Measurements from ENCODE around the gene ZNF516. TPM values are rescaled to one million over a fixed set of nuclear protein-coding genes. Genes with fewer than 3 reads are reported as not detected.
"Not testable (repeated sequence)": the region's sequence is repeated elsewhere in the genome, so short reads cannot be mapped to it uniquely, and the experiment has no call there.

ZNF516 gene
- total RNA-seq, 4 donors from 2014 or later: 11.2 to 27.7 (median 16.6) TPM

- TF ChIP-seq, protein P1, sequence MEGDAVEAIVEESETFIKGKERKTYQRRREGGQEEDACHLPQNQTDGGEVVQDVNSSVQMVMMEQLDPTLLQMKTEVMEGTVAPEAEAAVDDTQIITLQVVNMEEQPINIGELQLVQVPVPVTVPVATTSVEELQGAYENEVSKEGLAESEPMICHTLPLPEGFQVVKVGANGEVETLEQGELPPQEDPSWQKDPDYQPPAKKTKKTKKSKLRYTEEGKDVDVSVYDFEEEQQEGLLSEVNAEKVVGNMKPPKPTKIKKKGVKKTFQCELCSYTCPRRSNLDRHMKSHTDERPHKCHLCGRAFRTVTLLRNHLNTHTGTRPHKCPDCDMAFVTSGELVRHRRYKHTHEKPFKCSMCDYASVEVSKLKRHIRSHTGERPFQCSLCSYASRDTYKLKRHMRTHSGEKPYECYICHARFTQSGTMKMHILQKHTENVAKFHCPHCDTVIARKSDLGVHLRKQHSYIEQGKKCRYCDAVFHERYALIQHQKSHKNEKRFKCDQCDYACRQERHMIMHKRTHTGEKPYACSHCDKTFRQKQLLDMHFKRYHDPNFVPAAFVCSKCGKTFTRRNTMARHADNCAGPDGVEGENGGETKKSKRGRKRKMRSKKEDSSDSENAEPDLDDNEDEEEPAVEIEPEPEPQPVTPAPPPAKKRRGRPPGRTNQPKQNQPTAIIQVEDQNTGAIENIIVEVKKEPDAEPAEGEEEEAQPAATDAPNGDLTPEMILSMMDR (IDR thresholded peaks at IDR 0.05): no peak
- DNase-seq (ENCODE audit: low spot score) (no peak), ATAC-seq (ENCODE audit: low FRiP score) (no peak)
Measured at GRCh38 chr18:76479351-76480238, 15.4 kb downstream of the ZNF516 start.

DNA sequence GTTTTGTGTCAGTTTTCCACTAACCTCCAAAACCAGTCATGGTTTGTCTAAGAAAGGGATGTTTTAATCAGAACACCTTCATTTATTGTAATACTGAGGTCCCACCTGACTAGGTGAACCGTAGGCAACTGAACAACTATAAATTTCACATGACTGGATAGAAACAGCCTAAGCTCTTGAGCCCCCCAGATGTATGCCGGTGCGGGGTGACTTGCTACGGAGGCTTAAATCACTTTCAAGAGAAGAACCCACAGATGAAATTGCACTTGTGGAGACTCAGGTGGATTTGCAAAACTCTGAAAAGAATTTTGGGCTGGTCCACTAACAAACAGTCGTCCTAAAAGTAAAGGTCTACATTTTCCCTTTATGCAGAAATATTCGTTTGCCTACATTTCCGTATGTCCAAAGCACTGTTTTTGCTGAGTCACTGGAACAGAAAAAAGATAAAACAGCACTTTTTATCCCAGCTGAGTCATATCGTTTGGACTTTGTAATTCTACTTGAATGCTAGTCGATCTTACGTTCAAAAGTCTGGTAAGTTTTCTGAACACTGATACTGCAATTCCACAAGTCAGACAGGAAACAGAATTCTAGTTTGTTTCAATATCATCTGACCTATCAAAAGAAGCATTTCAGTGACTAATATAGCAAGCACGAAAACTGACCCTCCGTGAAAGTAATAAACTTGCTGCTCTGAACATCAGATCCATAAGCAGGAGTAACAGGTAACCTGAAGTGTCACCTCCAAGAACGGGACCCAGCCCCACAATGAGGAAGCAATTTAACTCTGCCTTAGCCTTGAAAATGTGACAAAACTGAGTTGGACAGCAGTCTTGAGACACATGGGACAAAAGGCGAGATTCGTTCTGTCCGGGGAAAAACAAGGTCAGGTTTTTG is 18.1 kb downstream of the ZNF516 start:
- ATAC-seq (ENCODE audit: low FRiP score) (peak; percentile 86), DNase-seq (ENCODE audit: low spot score) (no peak)
- TF ChIP-seq, protein P1 (IDR thresholded peaks at IDR 0.05): no peak

- TF ChIP-seq, protein P1 (IDR thresholded peaks at IDR 0.05): no peak
- DNase-seq (ENCODE audit: low spot score): no peak
Measured at GRCh38 chr18:76475450-76476194, 19.4 kb downstream of the ZNF516 start.

DNA sequence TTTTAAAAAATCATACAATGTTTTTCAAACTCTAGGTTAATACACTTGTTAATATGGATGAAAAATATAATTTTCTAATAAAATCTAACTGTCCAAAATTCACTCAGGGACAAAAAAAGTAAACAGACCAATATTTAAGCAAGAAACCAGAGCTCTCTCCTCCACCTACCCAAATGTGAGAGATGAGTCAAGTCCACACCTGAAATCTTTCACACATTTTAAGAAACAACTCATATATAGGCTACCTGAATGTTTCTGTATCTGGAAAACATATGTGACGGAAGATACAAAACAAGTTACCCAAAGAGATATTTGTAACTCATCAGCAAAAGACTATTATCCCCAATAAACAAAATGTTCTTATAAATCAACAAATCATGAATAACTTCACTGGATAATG is 20.2 kb downstream of the ZNF516 start:
- TF ChIP-seq, protein P1 (IDR thresholded peaks at IDR 0.05): no peak
- DNase-seq (ENCODE audit: low spot score) (no peak), ATAC-seq (ENCODE audit: low FRiP score) (no peak)

More at GRCh38 chr18:76475450-76476194, 19.4 kb downstream of the ZNF516 start:
- ATAC-seq (ENCODE audit: low FRiP score): no peak

DNA sequence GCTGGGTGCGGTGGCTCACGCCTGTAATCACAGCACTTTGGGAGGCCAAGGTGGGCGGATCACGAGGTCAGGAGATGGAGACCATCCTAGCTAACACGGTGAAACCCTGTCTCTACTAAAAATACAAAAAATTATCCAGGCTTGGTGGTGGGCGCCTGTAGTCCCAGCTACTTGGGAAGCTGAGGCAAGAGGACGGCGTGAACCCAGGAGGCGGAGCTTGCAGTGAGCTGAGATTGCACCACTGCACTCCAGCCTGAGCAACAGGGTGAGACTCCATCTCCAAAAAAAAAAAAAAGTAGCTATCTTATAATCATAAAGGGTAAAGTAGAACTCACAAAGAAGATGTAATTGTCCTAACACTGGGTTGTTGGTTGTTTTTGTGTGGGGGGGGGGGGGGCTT is 21.5 kb downstream of the ZNF516 start:
- not testable (repeated sequence) for ATAC-seq (ENCODE audit: low FRiP score); DNase-seq (ENCODE audit: low spot score)

GRCh38 chr18:76472829-76473228 is 22.2 kb downstream of the ZNF516 start:
- DNase-seq (ENCODE audit: low spot score) (no peak), ATAC-seq (ENCODE audit: low FRiP score) (no peak)
- TF ChIP-seq, protein P1 (IDR thresholded peaks at IDR 0.05): no peak

DNA sequence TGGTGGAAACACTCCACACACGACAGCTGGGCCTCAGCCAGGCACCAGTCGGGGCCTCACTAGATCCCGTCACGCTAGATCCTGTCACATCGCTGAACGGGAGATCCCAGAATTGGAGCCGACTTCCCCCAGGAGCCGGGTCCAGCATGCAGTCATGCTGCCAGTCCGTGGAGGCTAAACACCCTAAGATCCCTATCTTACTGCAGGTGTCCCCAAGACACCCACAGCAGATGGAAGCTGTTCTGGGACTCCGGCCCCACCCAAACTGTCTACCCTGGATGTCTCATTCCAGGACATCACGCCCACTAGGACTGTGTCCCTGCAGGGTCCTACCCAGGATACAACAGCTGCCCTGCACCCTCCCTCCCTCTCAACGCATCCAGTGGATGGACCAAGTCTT is 23.4 kb downstream of the ZNF516 start:
- no peak for ATAC-seq (ENCODE audit: low FRiP score)
- no peak for DNase-seq (ENCODE audit: low spot score)
- TF ChIP-seq, protein P1 (IDR thresholded peaks at IDR 0.05): no peak
